K562 (cell line): ENCODE data around the gene MYOM3. TPM values are rescaled to one million over a fixed set of nuclear protein-coding genes. Genes with fewer than 3 reads are reported as not detected.

ENCODE experiments used
- POLR2H ChIP-seq: IDR thresholded peaks from 2 replicates; pipeline ENCODE4 v1.6.1; 2016; ENCODE audit warnings: missing genetic modification characterization, low read depth, mild to moderate bottlenecking, control low read depth, missing compliant biosample characterization, moderate library complexity
- XRCC3 ChIP-seq: fragments of 450-650 bp; IDR thresholded peaks from 2 replicates; pipeline ENCODE4 v1.6.1; 2017; ENCODE audit warnings: mild to moderate bottlenecking, moderate library complexity
- ZFP36 ChIP-seq: fragments of 150-350 bp; IDR thresholded peaks from 2 replicates; pipeline ENCODE4 v1.6.1; 2018; ENCODE audit warnings: low read length, low read depth; ENCODE audit not compliant: partially characterized antibody
- ZNF197 ChIP-seq: fragments of 200-800 bp; sonication (Bioruptor generic); IDR thresholded peaks from 2 replicates; pipeline ENCODE4 v1.6.1; 2016; ENCODE audit warnings: low read depth, missing genetic modification characterization, missing compliant biosample characterization
- ZNF212 ChIP-seq: fragments of 450-650 bp; formaldehyde crosslinking; IDR thresholded peaks from 2 replicates; pipeline ENCODE4 v1.4.0; 2020; ENCODE audit warnings: mild to moderate bottlenecking
- ZNF586 ChIP-seq: fragments of 450-650 bp; formaldehyde crosslinking; conservative IDR thresholded peaks from 2 replicates; pipeline ENCODE4 v1.4.0; 2020; ENCODE audit warnings: mild to moderate bottlenecking, moderate library complexity
- polyA plus RNA-seq, 8 experiments: library from polyadenylated mRNA; depleted of rRNA in 4 of 8; stranded (reverse) in 5 of 8; unstranded in 3 of 8; fragments of >200 nt; fragmentation: Nextera tagmentation in 2 of 8; fragmentation: Illumina TruSeq in 1 of 8; extraction: Ambion mirVana in 2 of 8; extraction: Trizol in 1 of 8; gene quantifications; 2 replicates each; pipeline versions ENCODE4 v1.2.1 to v1.2.3, GENCODE V29; 2011 to 2014; ENCODE audit warnings: inconsistent platforms in 1 of 8, missing spikeins in 1 of 8
- total RNA-seq, 7 experiments: library from RNA; depleted of rRNA in 6 of 7; stranded (reverse); fragments of >200 nt in 6 of 7; fragmentation: Illumina TruSeq in 2 of 7; extraction: Trizol in 2 of 7; gene quantifications; 2 replicates each; pipeline versions ENCODE4 v1.2.1 to v1.2.3, GENCODE V29; 2011 to 2021; ENCODE audit warnings: low replicate concordance in 1 of 7
- TF ChIP-seq, protein P1 (sequence below): sonication (generic); formaldehyde crosslinking; IDR thresholded peaks from 2 replicates; pipeline ENCODE4 v1.8.0; 2023; ENCODE audit warnings: missing genetic modification reagents, mild to moderate bottlenecking, borderline replicate concordance
- TF ChIP-seq, protein P2 (sequence below): fragments of 250-450 bp; sonication (Bioruptor Pico); IDR thresholded peaks from 2 replicates; pipeline ENCODE4 v1.5.0; 2021

MYOM3 gene
- total and polyA plus RNA-seq, 9 of the 15 experiments (the other 6 are each of a cell fraction or from before 2014, with no cell fraction given) = 0.01 TPM; not detected in 8

DNA sequence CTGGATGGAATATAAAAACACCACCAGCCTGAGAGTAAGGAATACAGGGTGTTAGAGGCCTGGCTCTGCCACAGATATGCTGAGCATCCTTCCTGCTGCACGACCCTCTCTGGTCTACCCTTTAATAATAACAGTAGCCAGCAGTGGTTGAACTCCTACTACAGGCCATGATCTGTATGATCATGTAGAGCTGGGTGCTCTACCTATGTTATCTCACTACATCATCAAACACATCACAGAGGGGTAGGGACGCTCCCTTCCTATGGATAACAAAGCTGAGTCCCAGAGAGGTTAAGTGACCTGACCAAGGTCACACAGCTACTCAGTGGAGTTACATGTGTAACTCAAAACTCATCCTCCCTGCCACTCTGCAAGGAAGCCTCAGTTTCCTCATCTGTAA, 13.0 kb upstream of the MYOM3 start (continued):
- TF ChIP-seq, protein P1, sequence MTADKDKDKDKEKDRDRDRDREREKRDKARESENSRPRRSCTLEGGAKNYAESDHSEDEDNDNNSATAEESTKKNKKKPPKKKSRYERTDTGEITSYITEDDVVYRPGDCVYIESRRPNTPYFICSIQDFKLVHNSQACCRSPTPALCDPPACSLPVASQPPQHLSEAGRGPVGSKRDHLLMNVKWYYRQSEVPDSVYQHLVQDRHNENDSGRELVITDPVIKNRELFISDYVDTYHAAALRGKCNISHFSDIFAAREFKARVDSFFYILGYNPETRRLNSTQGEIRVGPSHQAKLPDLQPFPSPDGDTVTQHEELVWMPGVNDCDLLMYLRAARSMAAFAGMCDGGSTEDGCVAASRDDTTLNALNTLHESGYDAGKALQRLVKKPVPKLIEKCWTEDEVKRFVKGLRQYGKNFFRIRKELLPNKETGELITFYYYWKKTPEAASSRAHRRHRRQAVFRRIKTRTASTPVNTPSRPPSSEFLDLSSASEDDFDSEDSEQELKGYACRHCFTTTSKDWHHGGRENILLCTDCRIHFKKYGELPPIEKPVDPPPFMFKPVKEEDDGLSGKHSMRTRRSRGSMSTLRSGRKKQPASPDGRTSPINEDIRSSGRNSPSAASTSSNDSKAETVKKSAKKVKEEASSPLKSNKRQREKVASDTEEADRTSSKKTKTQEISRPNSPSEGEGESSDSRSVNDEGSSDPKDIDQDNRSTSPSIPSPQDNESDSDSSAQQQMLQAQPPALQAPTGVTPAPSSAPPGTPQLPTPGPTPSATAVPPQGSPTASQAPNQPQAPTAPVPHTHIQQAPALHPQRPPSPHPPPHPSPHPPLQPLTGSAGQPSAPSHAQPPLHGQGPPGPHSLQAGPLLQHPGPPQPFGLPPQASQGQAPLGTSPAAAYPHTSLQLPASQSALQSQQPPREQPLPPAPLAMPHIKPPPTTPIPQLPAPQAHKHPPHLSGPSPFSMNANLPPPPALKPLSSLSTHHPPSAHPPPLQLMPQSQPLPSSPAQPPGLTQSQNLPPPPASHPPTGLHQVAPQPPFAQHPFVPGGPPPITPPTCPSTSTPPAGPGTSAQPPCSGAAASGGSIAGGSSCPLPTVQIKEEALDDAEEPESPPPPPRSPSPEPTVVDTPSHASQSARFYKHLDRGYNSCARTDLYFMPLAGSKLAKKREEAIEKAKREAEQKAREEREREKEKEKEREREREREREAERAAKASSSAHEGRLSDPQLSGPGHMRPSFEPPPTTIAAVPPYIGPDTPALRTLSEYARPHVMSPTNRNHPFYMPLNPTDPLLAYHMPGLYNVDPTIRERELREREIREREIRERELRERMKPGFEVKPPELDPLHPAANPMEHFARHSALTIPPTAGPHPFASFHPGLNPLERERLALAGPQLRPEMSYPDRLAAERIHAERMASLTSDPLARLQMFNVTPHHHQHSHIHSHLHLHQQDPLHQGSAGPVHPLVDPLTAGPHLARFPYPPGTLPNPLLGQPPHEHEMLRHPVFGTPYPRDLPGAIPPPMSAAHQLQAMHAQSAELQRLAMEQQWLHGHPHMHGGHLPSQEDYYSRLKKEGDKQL (CRISPR knock-in tag) = no peak
- TF ChIP-seq, protein P2, sequence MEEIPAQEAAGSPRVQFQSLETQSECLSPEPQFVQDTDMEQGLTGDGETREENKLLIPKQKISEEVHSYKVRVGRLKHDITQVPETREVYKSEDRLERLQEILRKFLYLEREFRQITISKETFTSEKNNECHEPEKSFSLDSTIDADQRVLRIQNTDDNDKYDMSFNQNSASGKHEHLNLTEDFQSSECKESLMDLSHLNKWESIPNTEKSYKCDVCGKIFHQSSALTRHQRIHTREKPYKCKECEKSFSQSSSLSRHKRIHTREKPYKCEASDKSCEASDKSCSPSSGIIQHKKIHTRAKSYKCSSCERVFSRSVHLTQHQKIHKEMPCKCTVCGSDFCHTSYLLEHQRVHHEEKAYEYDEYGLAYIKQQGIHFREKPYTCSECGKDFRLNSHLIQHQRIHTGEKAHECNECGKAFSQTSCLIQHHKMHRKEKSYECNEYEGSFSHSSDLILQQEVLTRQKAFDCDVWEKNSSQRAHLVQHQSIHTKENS (CRISPR knock-in tag) = no peak
- no peak for TF ChIP-seq XRCC3
- TF ChIP-seq ZNF212 (CRISPR knock-in tag) = no peak
- peak; percentile 65 for TF ChIP-seq ZFP36
- no peak for TF ChIP-seq POLR2H
- no peak for TF ChIP-seq ZNF586 (CRISPR knock-in tag)
- TF ChIP-seq ZNF197 (CRISPR knock-in tag) = no peak
